OCI-LY7 (cell line): ENCODE data around the gene IL26. TPM values are rescaled to one million over a fixed set of nuclear protein-coding genes. Genes with fewer than 3 reads are reported as not detected.
"Not testable (repeated sequence)": the region's sequence is repeated elsewhere in the genome, so short reads cannot be mapped to it uniquely, and the experiment has no call there.

Source experiments
- BruUV-seq: library from RNA; stranded (reverse); fragments of 400-500 nt; replicated peaks from 2 replicates; lab custom pipeline; 2021; lab: Mats Ljungman, UMichigan
- CTCF ChIA-PET: fragments of 300-600 bp; sonication (Branson Sonifier 250); formaldehyde crosslinking; loops from one replicate; lab custom pipeline; 2022; ENCODE audit warnings: antibody characterized with exemption; ENCODE audit not compliant: unreplicated experiment; lab: Charles Lee
- POLR2A ChIA-PET: fragments of 300-600 bp; sonication (Branson Sonifier 250); formaldehyde crosslinking; loops from one replicate; lab custom pipeline; 2022; ENCODE audit warnings: antibody characterized with exemption; lab: Charles Lee
- DNase-seq: peaks from one replicate; pipeline ENCODE4 v3.0.0-alpha.2; 2015; ENCODE audit warnings: low spot score
- H2AFZ ChIP-seq: fragments of 200-600 bp; sonication (generic), shearing (Covaris generic); 2 replicates; pipeline ENCODE4 v1.6.1; 2014; ENCODE audit warnings: mild to moderate bottlenecking, antibody characterized with exemption, low read length, moderate library complexity
- H3K27ac ChIP-seq: fragments of 200-600 bp; sonication (generic); 2 replicates; pipeline ENCODE4 v1.5.1; 2014; ENCODE audit warnings: mixed run types, low read depth, mild to moderate bottlenecking, moderate library complexity, low read length, inconsistent platforms; ENCODE audit not compliant: poor library complexity, severe bottlenecking
- H3K36me3 ChIP-seq: fragments of 200-600 bp; sonication (generic); 2 replicates; pipeline ENCODE4 v1.6.1; 2014; ENCODE audit warnings: mild to moderate bottlenecking, antibody characterized with exemption, low read length, moderate library complexity, mixed read lengths; ENCODE audit not compliant: insufficient read depth
- H3K4me1 ChIP-seq: fragments of 200-600 bp; sonication (generic); 2 replicates; pipeline ENCODE4 v1.5.1; 2014; ENCODE audit warnings: mild to moderate bottlenecking, low read length; ENCODE audit not compliant: insufficient read depth, poor library complexity, severe bottlenecking
- H3K4me2 ChIP-seq: fragments of 200-600 bp; sonication (generic); 2 replicates; pipeline ENCODE4 v1.6.1; 2014; ENCODE audit warnings: mild to moderate bottlenecking, low read length
- H3K4me3 ChIP-seq: fragments of 200-600 bp; sonication (generic); 2 replicates; pipeline ENCODE4 v1.5.1; 2014; ENCODE audit warnings: mild to moderate bottlenecking, low read depth, low read length; ENCODE audit not compliant: poor library complexity, severe bottlenecking
- H3K79me2 ChIP-seq: fragments of 200-600 bp; sonication (generic); 2 replicates; pipeline ENCODE4 v1.6.1; 2016; ENCODE audit warnings: low read depth, mild to moderate bottlenecking, low read length, moderate library complexity, mixed read lengths; ENCODE audit not compliant: insufficient read depth
- H3K9me2 ChIP-seq: fragments of 200-600 bp; sonication (generic); 2 replicates; pipeline ENCODE4 v1.6.1; 2016; ENCODE audit warnings: mild to moderate bottlenecking, low read length, mixed read lengths; ENCODE audit not compliant: insufficient read depth
- H3K9me3 ChIP-seq: fragments of 200-600 bp; sonication (generic); 2 replicates; pipeline ENCODE4 v1.6.1; 2014; ENCODE audit warnings: mild to moderate bottlenecking, mixed run types, low read length, mixed read lengths
- H4K20me1 ChIP-seq: fragments of 200-600 bp; sonication (generic); 2 replicates; pipeline ENCODE4 v1.6.1; 2014; ENCODE audit warnings: mild to moderate bottlenecking, antibody characterized with exemption, low read length, moderate library complexity, mixed read lengths; ENCODE audit not compliant: insufficient read depth
- EZH2phosphoT487 ChIP-seq: fragments of 200-600 bp; sonication (generic); IDR thresholded peaks from 2 replicates; pipeline ENCODE4 v1.6.1; 2018; ENCODE audit warnings: low read depth, borderline replicate concordance, mild to moderate bottlenecking, mixed run types, antibody characterized with exemption, low read length, moderate library complexity, mixed read lengths
- intact Hi-C: fragments of 100-400 bp; cut with micrococcal nuclease; formaldehyde crosslinking; loops from one replicate; pipeline ENCODE4 v1.10.0; 2022; ENCODE audit not compliant: unreplicated experiment
- total RNA-seq, 2 experiments: library from RNA; depleted of rRNA in 1 of 2; stranded (reverse); fragments of >200 nt in 1 of 2; shearing (Covaris generic) in 1 of 2; gene quantifications; 2 replicates each; pipeline ENCODE4 v1.2.3, GENCODE V29; 2014 to 2022
- TF ChIP-seq, protein P1 (sequence below): fragments of 200-600 bp; sonication (generic); conservative IDR thresholded peaks from 2 replicates; pipeline ENCODE4 v1.5.1; 2014; ENCODE audit warnings: mild to moderate bottlenecking, antibody characterized with exemption, low read length, moderate library complexity, mixed read lengths

IL26 gene
- total RNA-seq, 2 experiments from 2014 or later: not detected

DNA sequence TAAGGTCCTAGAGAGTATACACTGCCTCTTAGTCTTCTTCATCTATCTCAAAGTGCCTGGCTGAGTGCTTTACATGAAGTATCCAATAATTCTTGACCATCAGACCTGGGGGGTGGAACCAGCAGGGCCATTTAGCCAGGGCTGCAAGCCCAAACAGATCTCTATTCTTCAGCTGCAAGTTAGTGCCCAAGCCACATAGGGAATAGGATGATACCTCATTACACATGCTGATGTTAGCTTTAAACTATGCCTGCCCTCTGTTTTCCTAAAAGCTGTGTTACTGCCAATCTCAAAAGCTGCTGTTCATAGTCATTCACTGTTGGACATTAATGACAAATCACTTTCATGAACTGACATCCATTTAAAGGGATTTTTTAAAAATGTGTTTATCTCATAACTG lies 49.4 kb downstream of the IL26 start:
- H2AFZ ChIP-seq: no peak overlapping the region; the same call in 1 of the 2 replicates
- peak overlapping the region; percentile 78 for H3K27ac ChIP-seq
- TF ChIP-seq, protein P1, sequence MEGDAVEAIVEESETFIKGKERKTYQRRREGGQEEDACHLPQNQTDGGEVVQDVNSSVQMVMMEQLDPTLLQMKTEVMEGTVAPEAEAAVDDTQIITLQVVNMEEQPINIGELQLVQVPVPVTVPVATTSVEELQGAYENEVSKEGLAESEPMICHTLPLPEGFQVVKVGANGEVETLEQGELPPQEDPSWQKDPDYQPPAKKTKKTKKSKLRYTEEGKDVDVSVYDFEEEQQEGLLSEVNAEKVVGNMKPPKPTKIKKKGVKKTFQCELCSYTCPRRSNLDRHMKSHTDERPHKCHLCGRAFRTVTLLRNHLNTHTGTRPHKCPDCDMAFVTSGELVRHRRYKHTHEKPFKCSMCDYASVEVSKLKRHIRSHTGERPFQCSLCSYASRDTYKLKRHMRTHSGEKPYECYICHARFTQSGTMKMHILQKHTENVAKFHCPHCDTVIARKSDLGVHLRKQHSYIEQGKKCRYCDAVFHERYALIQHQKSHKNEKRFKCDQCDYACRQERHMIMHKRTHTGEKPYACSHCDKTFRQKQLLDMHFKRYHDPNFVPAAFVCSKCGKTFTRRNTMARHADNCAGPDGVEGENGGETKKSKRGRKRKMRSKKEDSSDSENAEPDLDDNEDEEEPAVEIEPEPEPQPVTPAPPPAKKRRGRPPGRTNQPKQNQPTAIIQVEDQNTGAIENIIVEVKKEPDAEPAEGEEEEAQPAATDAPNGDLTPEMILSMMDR: no peak
- no peak for TF ChIP-seq EZH2phosphoT487
- ChIA-PET POLR2A (interaction anchor here (0.7 to 0.9 kb wide), 2 partner anchors 19 to 185 kb away, joined by 3 read pairs; no protein-coding TSS in a partner anchor), CTCF (interaction anchor here (0.6 kb wide), 1 partner anchor 164 kb away, joined by 3 read pairs; no protein-coding TSS in a partner anchor)
- H4K20me1 ChIP-seq: no peaks in the 10 kb centered on the region
- no peaks in the 10 kb centered on the region for H3K9me3 ChIP-seq
- no peak for DNase-seq
- intact Hi-C loops: no loop called here
- H3K9me2 ChIP-seq: no peaks in the 10 kb centered on the region
- H3K4me3 ChIP-seq: peak overlapping the region; percentile 33
- no peaks in the 10 kb centered on the region for H3K79me2 ChIP-seq
- no TSS peak for BruUV-seq
- H3K4me2 ChIP-seq: peak overlapping the region; percentile 51
- H3K36me3 ChIP-seq: peaks cover 5% of the 10 kb centered on the region; the same call in 1 of the 2 replicates
- peaks cover 42% of the 10 kb centered on the region for H3K4me1 ChIP-seq

DNA sequence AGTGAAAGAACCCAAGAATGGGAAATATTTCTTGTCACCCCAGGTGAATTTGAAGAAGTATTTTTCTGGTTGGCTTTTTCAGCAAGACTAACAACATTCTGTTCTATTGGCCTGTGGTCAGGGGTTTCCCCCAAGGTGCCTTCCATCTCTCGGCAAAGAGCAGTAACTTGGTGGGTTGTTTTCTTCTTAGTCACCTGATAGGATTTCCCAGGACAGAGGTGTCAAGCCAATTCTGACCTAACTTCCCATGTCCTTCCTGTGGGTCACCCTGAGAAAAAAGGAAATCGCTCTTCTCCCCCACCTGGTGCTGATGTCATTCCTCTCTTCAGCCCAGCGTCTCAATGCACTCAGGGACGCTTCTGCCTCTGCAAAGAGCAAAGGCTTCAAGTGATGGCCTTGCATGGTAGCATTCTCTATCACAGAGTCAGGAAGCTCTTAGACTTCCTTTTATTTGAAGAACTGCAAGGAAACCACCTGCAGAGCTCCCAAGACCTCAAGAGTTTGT lies 50.0 kb downstream of the IL26 start:
- Histone ChIP-seq H3K4me3 (peak overlapping the region; percentile 33), H2AFZ (no peak overlapping the region; the same call in 1 of the 2 replicates), H3K9me2 (no peaks in the 10 kb centered on the region), H3K4me2 (peak overlapping the region; percentile 51), H3K36me3 (peaks cover 5% of the 10 kb centered on the region; the same call in 1 of the 2 replicates), H4K20me1 (no peaks in the 10 kb centered on the region), H3K27ac (peak overlapping the region; percentile 78), H3K9me3 (no peaks in the 10 kb centered on the region), H3K79me2 (no peaks in the 10 kb centered on the region), H3K4me1 (peaks cover 35% of the 10 kb centered on the region)
- ChIA-PET CTCF (no interaction called here), POLR2A (interaction anchor here (0.7 to 0.9 kb wide), 2 partner anchors 19 to 185 kb away, joined by 3 read pairs; no protein-coding TSS in a partner anchor)
- peak; percentile 88 for DNase-seq
- TF ChIP-seq, protein P1: no peak
- no peak for TF ChIP-seq EZH2phosphoT487
- BruUV-seq: no TSS peak
- intact Hi-C loops: no loop called here

DNA sequence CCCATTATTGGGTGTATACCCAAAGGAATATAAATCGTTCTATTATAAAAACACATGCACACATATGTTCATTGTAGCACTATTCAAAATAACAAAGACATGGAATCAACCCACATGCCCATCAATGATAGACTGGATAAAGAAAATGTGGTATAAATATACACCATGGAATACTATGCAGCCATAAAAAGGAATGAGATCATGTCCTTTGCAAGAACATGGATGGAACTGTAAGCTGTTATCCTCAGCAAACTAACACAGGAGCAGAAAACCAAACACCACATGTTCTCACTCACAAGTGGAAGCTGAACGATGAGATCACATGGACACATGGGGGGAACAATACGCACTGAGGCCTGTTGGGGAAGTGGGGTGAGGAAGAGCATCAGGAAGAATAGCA lies 50.8 kb downstream of the IL26 start:
- intact Hi-C loops: not testable (repeated sequence)

More for the DNA sequence above, 50.8 kb downstream of the IL26 start:
- peak overlapping the region; percentile 78 for H3K27ac ChIP-seq
- H4K20me1 ChIP-seq, H3K79me2 ChIP-seq, H3K9me3 ChIP-seq, H3K36me3 ChIP-seq, H3K4me3 ChIP-seq, CTCF ChIA-PET, H2AFZ ChIP-seq, BruUV-seq, POLR2A ChIA-PET, DNase-seq, H3K9me2 ChIP-seq: not testable (repeated sequence)
- H3K4me1 ChIP-seq: peaks cover 32% of the 10 kb centered on the region
- H3K4me2 ChIP-seq: peak overlapping the region; percentile 51; the same call in 1 of the 2 replicates
